Pancreas (tissue), 10 donors: ENCODE results near the gene MTHFSD. TPM values are rescaled to one million over a fixed set of nuclear protein-coding genes. Genes with fewer than 3 reads are reported as not detected.

ENCODE experiments used
- ATAC-seq, 4 donors: fragments of 200-7000 bp; cut with Tn5 transposase; one replicate each; pipeline versions ENCODE4 v1.8.0 to v1.9.1; 2020; ENCODE audit warnings: mild to moderate bottlenecking in 4 of 4, moderate library complexity in 4 of 4
- DNase-seq, 6 donors: peaks; one replicate each; pipeline ENCODE4 v3.0.0-alpha.2; 2020
- FAIRE-seq: peaks from 2 replicates; lab custom pipeline; 2012; peaks lifted over from hg19 to GRCh38; lab: Jason Lieb, UNC
- H3K27ac ChIP-seq, 4 donors: fragments of 200-600 bp; sonication (generic); 1 replicate in 3 of 4; 2 replicates in 1 of 4; pipeline versions ENCODE4 v1.5.0 to v1.8.0; 2020
- H3K27me3 ChIP-seq, 4 donors: fragments of 200-600 bp; one replicate each; pipeline ENCODE4 v1.8.0; 2021
- H3K36me3 ChIP-seq, 3 donors: fragments of 200-600 bp; sonication (generic) in 1 of 3; one replicate each; pipeline versions ENCODE4 v1.5.0 to v1.8.0; 2020 to 2021
- H3K4me1 ChIP-seq, 3 donors: fragments of 200-600 bp; one replicate each; pipeline ENCODE4 v1.8.0; 2021
- H3K4me3 ChIP-seq, 4 donors: fragments of 200-600 bp; sonication (generic) in 2 of 4; one replicate each; pipeline versions ENCODE4 v1.5.0 to v1.8.0; 2020 to 2021
- H3K9me3 ChIP-seq, 4 donors: fragments of 200-600 bp; one replicate each; pipeline ENCODE4 v1.8.0; 2021
- CTCF ChIP-seq, 4 donors: fragments of 200-600 bp; sonication (generic) in 3 of 4; IDR thresholded peaks; one replicate each; pipeline versions ENCODE4 v1.5.0 to v1.8.0; 2021; ENCODE audit warnings: antibody characterized with exemption in 4 of 4
- WGBS, 2 donors: extraction: QIAGEN DNeasy Blood & Tissue Kit; methylation state at CpG; one replicate each; pipeline ENCODE4 v1.1.7; 2013; 5-methylcytosine and 5-hydroxymethylcytosine counted together
- intact Hi-C, 3 donors: fragments of 100-400 bp; cut with DNase I; formaldehyde crosslinking; loops; one replicate each; pipeline versions ENCODE4 v1.11.1 to v1.14.2; 2022
- polyA plus RNA-seq, 2 donors: library from polyadenylated mRNA; stranded (reverse); fragments of 200-250 nt; gene quantifications; one replicate each; pipeline ENCODE4 v1.2.3, GENCODE V29; 2013
- total RNA-seq, 6 donors: library from RNA; stranded (reverse); fragmentation: NEBNext Ultra II Directional in 4 of 6; extraction: Animal tissue kit (Norgen Biotek cat#: 25700) in 4 of 6; gene quantifications; one replicate each; pipeline versions ENCODE4 v1.2.1 to v1.2.4, GENCODE V29; 2021 to 2023
- donor health status: healthy with polysubstance abuse.
- donor health status: DM: no; HTN: no; CAD: no; lungs with moderate emphysema.
- donor health status: DM: no; HTN: no; CAD: no.
- donor health status: control.
- donor health status: control.
- donor health status: Bipolar disorder and iron deficiency.
- donor health status: DM: yes; HTN: yes; CAD: no.
- donor health status: DM: no; HTN: no; CAD: no.
- donor health status: DM: no; HTN: no; CAD: no.
- donor health status: DM: yes; HTN: yes; CAD: no.

Gene MTHFSD
- total and polyA plus RNA-seq, 8 donors, result 7.3 to 17.6 (median 10.4) TPM

- H3K27ac ChIP-seq, result peak overlapping the region in 1 of 4 donors; percentile 27
- FAIRE-seq (no peak), ATAC-seq (no peak), DNase-seq (peak in 1 of 6 donors; percentile 69)
- WGBS, 2 donors, result 29 to 30% methylated on average over 39 to 44 of the region's 44 CpGs
- H3K4me3 ChIP-seq, result peak overlapping the region in 2 of 4 donors; percentile 40 to 55
- peaks cover 0 to 66% (median 9%) of the 10 kb centered on the region in 4 donors for H3K27me3 ChIP-seq
- no peak for TF ChIP-seq CTCF (IDR thresholded peaks at IDR 0.05)
- intact Hi-C loops, result loop anchor here in 1 of 3 donors (10.0 kb wide), 1 partner anchor 447 kb away; no protein-coding TSS in a partner anchor
- no peaks in the 10 kb centered on the region for H3K9me3 ChIP-seq
- peaks cover 0 to 6% (median 3%) of the 10 kb centered on the region in 3 donors for H3K4me1 ChIP-seq
- H3K36me3 ChIP-seq, result no peaks in the 10 kb centered on the region
Observed at GRCh38 chr16:86511317-86512161, 43.5 kb downstream of the MTHFSD start.

- H3K4me1 ChIP-seq, result peaks cover 0 to 6% (median 3%) of the 10 kb centered on the region in 3 donors
- peak in 2 of 6 donors; percentile 59 to 70 for DNase-seq
- H3K36me3 ChIP-seq, result no peaks in the 10 kb centered on the region
- no peak for TF ChIP-seq CTCF (IDR thresholded peaks at IDR 0.05)
- peak in 1 of 4 donors; percentile 29 for ATAC-seq
- H3K9me3 ChIP-seq, result no peaks in the 10 kb centered on the region
- peak within 1 kb of the TSS in 3 of 4 donors; percentile 24 to 52 (median 39) for H3K27ac ChIP-seq
- peak within 1 kb of the TSS; percentile 10 to 55 (median 38) for H3K4me3 ChIP-seq
- peaks cover 0 to 58% (median 9%) of the 10 kb centered on the region in 4 donors for H3K27me3 ChIP-seq
- intact Hi-C loops, result loop anchor here in 1 of 3 donors (10.0 kb wide), 1 partner anchor 446 kb away; no protein-coding TSS in a partner anchor
- FAIRE-seq, result no peak
- WGBS, 2 donors, result 2 to 3% methylated on average over 66 to 87 of the region's 89 CpGs
Observed at GRCh38 chr16:86510465-86511261, 44.4 kb downstream of the MTHFSD start, which contains the start of gene FOXF1. TSS of gene FOXF1 (plus strand) at chr16:86510527. CDS start at chr16:86510570, 43 bp downstream.

- ATAC-seq (peak in 3 of 4 donors; percentile 19 to 51 (median 45)), DNase-seq (peak in 1 of 6 donors; percentile 61), FAIRE-seq (no peak)
- WGBS, 2 donors, result 1% methylated on average over 40 to 77 of the region's 84 CpGs
- Histone ChIP-seq H3K9me3 (no peaks in the 10 kb centered on the region), H3K36me3 (no peaks in the 10 kb centered on the region), H3K4me1 (peaks cover 0 to 6% (median 3%) of the 10 kb centered on the region in 3 donors), H3K27ac (peak overlapping the region in 3 of 4 donors; percentile 24 to 52 (median 39)), H3K27me3 (peaks cover 0 to 54% (median 10%) of the 10 kb centered on the region in 4 donors), H3K4me3 (peak overlapping the region; percentile 10 to 55 (median 38))
- intact Hi-C loops, result loop anchor here in 1 of 3 donors (10.0 kb wide), 1 partner anchor 445 kb away; no protein-coding TSS in a partner anchor
- no peak for TF ChIP-seq CTCF (IDR thresholded peaks at IDR 0.05)
Observed at GRCh38 chr16:86509759-86510464, 45.1 kb downstream of the MTHFSD start.

DNA sequence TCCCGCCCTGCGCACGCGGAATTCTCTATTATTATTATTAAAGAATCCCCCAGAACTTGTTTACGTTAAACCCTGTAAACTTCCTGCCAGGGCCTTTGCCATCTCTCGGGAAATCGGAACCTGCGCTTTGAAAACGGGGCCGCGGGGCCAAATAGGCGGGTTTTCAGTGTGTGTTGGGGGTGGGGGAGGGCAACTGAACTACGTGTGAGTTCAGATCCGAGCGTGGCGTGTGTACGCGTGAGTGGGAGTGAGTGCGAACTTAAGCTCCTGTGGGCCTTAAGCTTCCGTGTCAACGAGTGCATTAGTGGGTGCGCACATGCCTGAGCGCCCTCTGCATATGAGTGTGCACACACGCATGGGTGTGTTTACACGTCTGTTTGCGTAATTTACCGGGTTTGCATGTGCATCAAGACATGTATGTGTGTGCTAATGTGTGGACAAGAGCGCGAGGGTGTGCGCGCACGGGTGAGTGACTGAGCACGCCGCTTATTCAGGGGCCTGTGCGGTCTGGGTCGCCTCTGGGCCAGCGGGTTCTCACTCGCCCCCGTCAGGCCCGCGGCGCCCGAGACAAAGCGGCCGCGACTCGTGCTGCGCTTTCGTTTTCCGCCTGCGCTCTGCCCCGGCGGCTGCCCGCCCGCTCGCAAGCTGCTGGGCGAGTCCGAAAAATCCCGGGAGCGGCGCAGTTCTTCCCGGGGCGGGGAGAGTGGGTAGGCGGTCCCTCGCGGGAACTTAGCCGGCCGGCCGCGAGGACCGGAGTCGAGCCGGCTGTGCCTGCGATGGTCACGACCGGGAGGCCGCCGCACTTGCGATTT lies 45.9 kb downstream of the MTHFSD start:
- no peak for TF ChIP-seq CTCF (IDR thresholded peaks at IDR 0.05)
- 1% methylated on average over 61 to 79 of the region's 79 CpGs for WGBS, 2 donors
- Histone ChIP-seq H3K27ac (peak overlapping the region in 3 of 4 donors; percentile 24 to 52 (median 39)), H3K9me3 (no peaks in the 10 kb centered on the region), H3K36me3 (no peaks in the 10 kb centered on the region), H3K4me3 (peak overlapping the region; percentile 10 to 55 (median 38)), H3K27me3 (peaks cover 0 to 52% (median 13%) of the 10 kb centered on the region in 4 donors), H3K4me1 (peaks cover 0 to 6% (median 3%) of the 10 kb centered on the region in 3 donors)
- ATAC-seq (peak in 3 of 4 donors; percentile 53 to 63 (median 62)), DNase-seq (peak in 2 of 6 donors; percentile 65 to 69), FAIRE-seq (no peak)
- intact Hi-C loops, result no loop called here
